ENCODE measurements around the gene CD1E. TPM values are rescaled to one million over a fixed set of nuclear protein-coding genes. Genes with fewer than 3 reads are reported as not detected.

Gene CD1E
- total RNA-seq, result not detected in 2 replicates

DNA sequence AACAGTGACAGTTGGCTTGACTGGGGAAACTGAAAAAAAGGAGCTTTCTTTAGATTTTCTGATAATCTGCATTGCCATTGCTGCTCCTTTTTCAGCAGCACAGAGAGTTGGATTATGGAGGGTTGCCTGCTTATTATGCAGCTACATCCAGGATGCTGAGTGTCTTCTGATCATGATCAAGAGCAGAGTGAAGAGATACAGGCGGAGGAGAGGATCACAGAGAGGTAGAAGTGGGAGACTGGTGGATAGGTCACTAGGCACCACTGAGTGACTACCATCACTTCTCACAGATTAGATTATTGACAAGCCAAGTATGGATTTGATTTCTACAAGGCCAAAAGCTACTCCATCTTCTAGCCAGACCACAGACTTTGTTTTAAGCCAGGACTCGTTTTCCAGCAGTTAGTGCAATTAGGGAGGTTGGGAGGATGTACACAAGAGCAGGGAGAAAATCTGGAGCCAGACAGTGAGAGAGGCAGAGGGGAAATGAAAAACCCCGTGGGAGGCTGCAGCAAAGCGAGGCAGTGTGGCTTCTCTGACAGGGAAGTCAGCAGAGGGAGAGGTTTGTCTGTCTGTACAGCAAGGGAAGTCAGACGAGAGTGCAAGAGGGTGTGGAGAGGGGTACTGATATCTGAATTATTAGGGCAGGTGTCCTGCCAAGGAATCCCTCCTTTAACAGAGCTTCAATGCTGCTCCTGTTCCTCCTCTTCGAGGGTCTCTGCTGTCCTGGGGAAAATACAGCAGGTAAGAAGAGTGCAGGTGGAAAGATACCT, at the start of gene CD1E:
TSS of gene CD1E (plus strand) at position 592 of the 773 bp plus-strand sequence. CDS start at position 687, 95 bp downstream.

DNA sequence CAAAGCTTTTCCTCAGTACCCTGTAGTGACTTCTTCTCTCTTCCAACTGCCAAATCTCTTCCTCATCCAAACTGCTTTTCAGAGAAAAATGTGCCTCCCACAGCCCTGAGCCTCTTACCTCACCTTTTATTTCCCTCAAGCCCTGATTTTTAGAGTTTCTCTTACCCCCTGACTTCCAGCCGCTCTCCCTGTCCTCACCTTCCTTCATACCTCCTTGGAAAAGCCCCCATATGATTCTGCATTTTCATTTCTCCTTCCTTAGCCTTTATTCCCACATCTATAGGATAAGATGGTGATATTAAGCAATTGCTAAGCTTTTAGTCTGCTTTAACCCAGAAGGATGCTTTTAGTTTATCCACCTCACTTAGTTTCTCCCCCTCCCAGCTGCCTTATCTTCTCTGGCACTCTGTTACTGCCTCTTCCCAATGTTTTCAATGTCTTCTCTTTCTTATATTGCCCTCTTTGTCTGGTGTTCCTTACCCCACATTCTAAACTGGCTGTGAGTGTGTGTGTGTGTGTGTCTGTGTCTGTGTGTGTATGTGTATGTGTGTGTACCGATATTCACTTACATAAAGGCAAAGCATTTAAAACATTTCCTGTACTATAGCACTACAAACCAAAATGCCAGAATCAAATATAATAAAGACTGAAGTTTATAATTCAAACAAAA, 22.1 kb upstream of the CD1E start, which contains the start of gene CD1B:
TSS of gene CD1B (minus strand) at position 51 of the 670 bp plus-strand sequence. CDS start 108 bp downstream, outside the sequence.

DNA sequence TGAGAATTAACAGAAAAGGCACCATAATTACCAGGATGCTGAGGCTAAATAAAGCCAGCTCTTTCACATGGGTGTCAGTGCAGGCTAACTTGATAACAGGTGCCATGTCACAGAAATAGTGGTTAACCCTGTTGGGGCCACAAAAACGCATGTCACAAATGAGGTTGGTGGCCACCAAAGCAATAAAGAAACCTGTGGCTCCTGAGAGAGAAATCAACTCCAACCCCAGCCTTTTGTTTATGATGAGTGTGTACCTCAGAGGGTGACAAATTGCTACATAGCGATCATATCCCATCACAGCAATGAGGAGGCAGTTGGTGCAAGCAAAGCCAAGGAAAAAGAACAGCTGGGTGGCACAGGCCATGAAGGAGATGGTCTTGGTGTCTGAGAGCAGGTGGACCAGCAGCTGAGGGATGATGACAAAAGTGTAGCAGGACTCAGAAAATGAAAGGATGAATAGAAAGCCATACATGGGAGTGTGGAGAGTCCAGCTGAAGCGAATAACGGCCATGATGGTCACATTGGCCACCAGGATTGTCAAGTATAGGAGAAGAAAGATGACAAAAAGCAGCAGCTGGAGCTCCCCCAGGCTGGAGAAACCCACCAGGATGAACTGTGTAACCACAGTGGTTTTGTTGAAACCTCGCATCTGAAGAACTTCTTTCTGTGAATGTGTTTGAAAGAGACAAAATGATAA, 45.3 kb downstream of the CD1E start, which contains the start of gene OR10T2:
TSS of gene OR10T2 (minus strand) at position 649 of the 697 bp plus-strand sequence. CDS start at position 649, 0 bp downstream.

Other genes starting within 250 kb of the CD1E start
- gene CD1D, start 173.0 kb upstream of the CD1E start, total RNA-seq, result 0.09 TPM in 1 of 2 replicates, not detected in the other
- not detected in 2 replicates for gene CD1A, start 99.5 kb upstream of the CD1E start, total RNA-seq
- gene CD1C, start 64.0 kb upstream of the CD1E start, total RNA-seq, result not detected in 2 replicates
- gene CD1B, start 22.4 kb upstream of the CD1E start, total RNA-seq, result not detected in 2 replicates
- not detected in 2 replicates for gene OR10T2, start 45.6 kb downstream of the CD1E start, total RNA-seq
- not detected in 2 replicates for gene OR10K2, start 72.3 kb downstream of the CD1E start, total RNA-seq
- not detected in 2 replicates for gene OR10K1, start 107.9 kb downstream of the CD1E start, total RNA-seq
- not detected in 2 replicates for gene OR10R2, start 118.3 kb downstream of the CD1E start, total RNA-seq
- not detected in 2 replicates for gene OR6Y1, start 200.5 kb downstream of the CD1E start, total RNA-seq
- not detected in 2 replicates for gene OR6P1, start 216.7 kb downstream of the CD1E start, total RNA-seq
- gene OR10X1, start 226.0 kb downstream of the CD1E start, total RNA-seq, result not detected in 2 replicates

All from endothelial cell of coronary artery (primary cell).